Right renal cortex interstitium (tissue), 3 donors: Measurements from ENCODE around the gene GID8. TPM values are rescaled to one million over a fixed set of nuclear protein-coding genes. Genes with fewer than 3 reads are reported as not detected.
"Not testable (repeated sequence)": the region's sequence is repeated elsewhere in the genome, so short reads cannot be mapped to it uniquely, and the experiment has no call there.

Experiments
- DNase-seq, 3 donors: peaks; one replicate each; pipeline ENCODE4 v3.0.0-alpha.2; 2013; ENCODE audit warnings: low read depth in 3 of 3, low spot score in 2 of 3
- polyA plus RNA-seq, 3 donors: library from polyadenylated mRNA; unstranded; fragments of 120-200 nt; gene quantifications; one replicate each; pipeline ENCODE4 v1.2.1, GENCODE V29; 2013; ENCODE audit not compliant: insufficient read length in 3 of 3

GID8 gene
- polyA plus RNA-seq, 3 donors = 48.9 to 54.1 (median 52.0) TPM

- DNase-seq = no peak
These were observed 18.6 kb downstream of the GID8 start for GRCh38 chr20:62956387-62957135.

GRCh38 chr20:62957136-62958117 lies 19.5 kb downstream of the GID8 start:
- no peak for DNase-seq

GRCh38 chr20:62958388-62959100 lies 20.6 kb downstream of the GID8 start:
- no peak for DNase-seq

- DNase-seq = no peak
These were observed 21.4 kb downstream of the GID8 start for GRCh38 chr20:62959101-62959971.

GRCh38 chr20:62959998-62960436 lies 22.1 kb downstream of the GID8 start:
- no peak for DNase-seq

GRCh38 chr20:62960446-62961309 lies 22.7 kb downstream of the GID8 start:
- not testable (repeated sequence) for DNase-seq

- DNase-seq = no peak
These were observed 23.4 kb downstream of the GID8 start for GRCh38 chr20:62961310-62961783.

GRCh38 chr20:62961799-62962198 lies 23.9 kb downstream of the GID8 start:
- no peak for DNase-seq

GRCh38 chr20:62962221-62962879 lies 24.4 kb downstream of the GID8 start:
- DNase-seq = no peak

- DNase-seq = no peak
These were observed 25.1 kb downstream of the GID8 start for GRCh38 chr20:62962891-62963613.

GRCh38 chr20:62963614-62964397 lies 25.9 kb downstream of the GID8 start:
- no peak for DNase-seq

GRCh38 chr20:62964700-62965099 lies 26.8 kb downstream of the GID8 start:
- DNase-seq = no peak

GRCh38 chr20:62965363-62965771 lies 27.4 kb downstream of the GID8 start:
- DNase-seq = no peak

- DNase-seq = no peak
These were observed 28.5 kb downstream of the GID8 start for GRCh38 chr20:62966212-62967148.

- DNase-seq = no peak
These were observed 29.2 kb downstream of the GID8 start for GRCh38 chr20:62967149-62967501.
